Measurements from ENCODE around the gene RNF169.

- no peak for TF ChIP-seq CTCF (conservative IDR thresholded peaks at IDR 0.05; ENCODE audit: low read depth in 2 of 2)
- no peak for TF ChIP-seq REST (IDR thresholded peaks at IDR 0.05; ENCODE audit: unreplicated experiment)
- no peak for TF ChIP-seq POLR2AphosphoS5 (IDR thresholded peaks at IDR 0.05; ENCODE audit: low read depth)
- TF ChIP-seq EZH2 (IDR thresholded peaks at IDR 0.05; ENCODE audit: low read depth, unreplicated experiment) = peak; percentile 94
- no peak for TF ChIP-seq JUNB (IDR thresholded peaks at IDR 0.05; ENCODE audit: unreplicated experiment)
- no peak for TF ChIP-seq NANOG (IDR thresholded peaks at IDR 0.05; ENCODE audit: borderline replicate concordance)
- TF ChIP-seq EZH2phosphoT487 (IDR thresholded peaks at IDR 0.05; ENCODE audit: unreplicated experiment) = no peak
- no peak for TF ChIP-seq CREB1 (CRISPR knock-in tag; IDR thresholded peaks at IDR 0.05; ENCODE audit: low read depth)
- no peak for TF ChIP-seq STAT1 (IDR thresholded peaks at IDR 0.05; ENCODE audit: unreplicated experiment)
These were observed 17.9 kb upstream of the RNF169 start for GRCh38 chr11:74730571-74731260.

All from GM23338 (cell line).